ENCODE data around the gene TLE2.

DNA sequence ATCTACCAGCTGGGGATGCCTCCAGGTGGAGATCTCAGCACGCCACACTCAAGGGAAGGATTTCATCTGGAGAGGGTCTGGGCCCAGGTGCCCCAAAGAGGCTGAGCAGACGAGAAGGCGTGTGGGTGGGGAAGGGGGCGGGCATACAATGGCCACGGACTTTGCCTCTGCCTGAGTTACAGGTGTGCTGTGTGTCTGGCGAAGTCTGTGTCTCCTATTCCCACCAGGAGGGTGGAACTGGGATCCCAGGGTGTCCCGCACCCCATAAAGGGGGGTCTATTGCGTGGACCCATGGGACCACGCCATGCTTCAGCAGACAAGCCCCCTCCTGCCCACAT, 3.6 kb downstream of the TLE2 start:
- TF ChIP-seq EZH2phosphoT487 (IDR thresholded peaks at IDR 0.05; ENCODE audit: borderline replicate concordance) = no peak
- TF ChIP-seq CTCF (IDR thresholded peaks at IDR 0.05 in 2 of 3, conservative IDR thresholded peaks at IDR 0.05 in 1 of 3; ENCODE audit: borderline replicate concordance in 1 of 3, insufficient read depth in 1 of 3, low read depth in 2 of 3, low read length in 2 of 3) = no peak
- TF ChIP-seq ZNF274 (IDR thresholded peaks at IDR 0.05; ENCODE audit: low read depth, low read length) = no peak
- TF ChIP-seq EGR1 (IDR thresholded peaks at IDR 0.05; ENCODE audit: low read depth) = no peak
- no peak for TF ChIP-seq CEBPB (IDR thresholded peaks at IDR 0.05; ENCODE audit: low read depth)
- TF ChIP-seq EZH2 (IDR thresholded peaks at IDR 0.05) = no peak
- TF ChIP-seq POLR2AphosphoS5 (IDR thresholded peaks at IDR 0.05; ENCODE audit: low read depth, low read length) = no peak

Measured in HCT116 (cell line).